DND-41 (cell line): ENCODE results near the gene APH1B.

Experiments
- EZH2 ChIP-seq: IDR thresholded peaks from 3 replicates; pipeline ENCODE4 v1.6.1; 2012; ENCODE audit warnings: borderline replicate concordance, low read depth, mild to moderate bottlenecking, moderate library complexity, low read length, inconsistent platforms; ENCODE audit not compliant: severe bottlenecking
- TF ChIP-seq, protein P1 (sequence below): IDR thresholded peaks from 2 replicates; pipeline ENCODE4 v1.5.1; 2012; ENCODE audit warnings: borderline replicate concordance, low read length, moderate library complexity, mild to moderate bottlenecking; ENCODE audit not compliant: poor library complexity, severe bottlenecking; ENCODE audit errors: extremely low read depth

DNA sequence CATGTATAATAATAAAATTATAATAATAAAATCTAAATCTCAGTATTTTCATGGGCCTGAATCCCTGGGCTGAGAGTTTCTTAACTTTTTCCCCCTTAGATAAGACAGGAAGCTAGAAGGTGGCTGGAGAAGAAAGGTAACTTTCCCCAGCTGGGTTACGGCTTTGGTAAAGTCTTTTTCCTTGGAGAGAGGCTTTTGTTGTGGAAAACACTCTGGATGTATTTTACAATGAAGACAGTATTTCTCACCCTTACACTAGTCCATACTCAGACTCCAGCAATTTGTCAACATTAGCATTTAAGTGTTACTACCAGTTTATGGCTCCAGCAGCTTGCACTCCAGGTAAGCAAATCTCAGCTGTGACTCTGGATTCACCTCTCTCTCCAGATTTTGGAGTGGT lies 34.9 kb downstream of the APH1B start:
- TF ChIP-seq, protein P1, sequence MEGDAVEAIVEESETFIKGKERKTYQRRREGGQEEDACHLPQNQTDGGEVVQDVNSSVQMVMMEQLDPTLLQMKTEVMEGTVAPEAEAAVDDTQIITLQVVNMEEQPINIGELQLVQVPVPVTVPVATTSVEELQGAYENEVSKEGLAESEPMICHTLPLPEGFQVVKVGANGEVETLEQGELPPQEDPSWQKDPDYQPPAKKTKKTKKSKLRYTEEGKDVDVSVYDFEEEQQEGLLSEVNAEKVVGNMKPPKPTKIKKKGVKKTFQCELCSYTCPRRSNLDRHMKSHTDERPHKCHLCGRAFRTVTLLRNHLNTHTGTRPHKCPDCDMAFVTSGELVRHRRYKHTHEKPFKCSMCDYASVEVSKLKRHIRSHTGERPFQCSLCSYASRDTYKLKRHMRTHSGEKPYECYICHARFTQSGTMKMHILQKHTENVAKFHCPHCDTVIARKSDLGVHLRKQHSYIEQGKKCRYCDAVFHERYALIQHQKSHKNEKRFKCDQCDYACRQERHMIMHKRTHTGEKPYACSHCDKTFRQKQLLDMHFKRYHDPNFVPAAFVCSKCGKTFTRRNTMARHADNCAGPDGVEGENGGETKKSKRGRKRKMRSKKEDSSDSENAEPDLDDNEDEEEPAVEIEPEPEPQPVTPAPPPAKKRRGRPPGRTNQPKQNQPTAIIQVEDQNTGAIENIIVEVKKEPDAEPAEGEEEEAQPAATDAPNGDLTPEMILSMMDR = no peak
- no peak for TF ChIP-seq EZH2
